Esophagus squamous epithelium (tissue), 4 donors: ENCODE results near the gene SLCO2B1.

Source experiments
- POLR2A ChIP-seq, 4 donors: fragments of 450-650 bp; IDR thresholded peaks; one replicate each; pipeline ENCODE4 v1.6.1; 2017; ENCODE audit warnings: antibody characterized with exemption in 4 of 4, mild to moderate bottlenecking in 4 of 4, moderate library complexity in 3 of 4
- TF ChIP-seq, protein P1 (sequence below), 6 experiments: fragments of 450-650 bp in 4 of 6; fragments of 200-600 bp in 2 of 6; sonication (generic) in 2 of 6; IDR thresholded peaks; one replicate each; pipeline ENCODE4 v1.5.1; 2016 to 2019; ENCODE audit warnings: antibody characterized with exemption in 6 of 6, mild to moderate bottlenecking in 4 of 6, moderate library complexity in 4 of 6

DNA sequence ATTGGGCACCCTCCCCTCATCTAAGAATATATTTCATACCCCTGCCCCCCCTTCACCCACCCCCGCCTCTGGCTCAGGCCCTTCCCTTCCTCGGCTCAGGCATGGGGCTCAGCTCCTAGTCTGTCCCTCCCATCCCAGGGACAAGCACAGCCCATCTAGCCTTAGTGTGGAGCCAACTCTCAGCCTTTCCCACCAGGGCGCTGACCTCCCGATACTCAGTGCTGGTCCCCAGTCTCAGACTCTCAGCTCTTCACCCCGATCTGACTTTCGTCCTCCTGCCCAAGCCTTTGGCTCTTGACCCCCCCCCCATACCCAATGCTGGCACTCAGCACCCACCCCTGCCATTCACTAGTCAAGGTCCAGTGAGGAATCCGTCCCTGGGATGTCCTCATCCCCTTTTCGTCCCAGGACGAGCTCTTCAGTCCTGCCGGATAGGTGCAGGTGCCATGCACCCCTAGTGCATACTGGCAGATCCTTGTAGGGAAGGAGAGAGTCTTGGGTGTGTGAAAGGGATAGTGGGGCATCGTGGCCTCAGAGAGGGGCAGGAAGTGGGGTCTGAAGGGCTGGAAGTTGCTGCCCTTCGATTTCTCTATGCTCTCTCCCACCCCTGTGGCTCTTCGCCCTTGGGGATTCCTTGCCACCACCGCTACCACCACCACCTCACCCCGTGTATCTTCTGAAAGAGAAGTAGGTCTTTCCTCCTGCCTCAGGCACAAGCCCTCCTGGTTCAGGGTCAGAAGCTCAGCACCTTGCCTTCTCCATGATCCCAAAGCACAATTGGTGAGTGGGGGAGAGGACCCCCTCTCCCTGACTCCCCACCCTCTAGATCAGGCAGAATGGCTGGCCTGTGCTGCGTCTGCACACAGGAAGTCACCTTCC is 92.1 kb downstream of the SLCO2B1 start:
- TF ChIP-seq, protein P1, sequence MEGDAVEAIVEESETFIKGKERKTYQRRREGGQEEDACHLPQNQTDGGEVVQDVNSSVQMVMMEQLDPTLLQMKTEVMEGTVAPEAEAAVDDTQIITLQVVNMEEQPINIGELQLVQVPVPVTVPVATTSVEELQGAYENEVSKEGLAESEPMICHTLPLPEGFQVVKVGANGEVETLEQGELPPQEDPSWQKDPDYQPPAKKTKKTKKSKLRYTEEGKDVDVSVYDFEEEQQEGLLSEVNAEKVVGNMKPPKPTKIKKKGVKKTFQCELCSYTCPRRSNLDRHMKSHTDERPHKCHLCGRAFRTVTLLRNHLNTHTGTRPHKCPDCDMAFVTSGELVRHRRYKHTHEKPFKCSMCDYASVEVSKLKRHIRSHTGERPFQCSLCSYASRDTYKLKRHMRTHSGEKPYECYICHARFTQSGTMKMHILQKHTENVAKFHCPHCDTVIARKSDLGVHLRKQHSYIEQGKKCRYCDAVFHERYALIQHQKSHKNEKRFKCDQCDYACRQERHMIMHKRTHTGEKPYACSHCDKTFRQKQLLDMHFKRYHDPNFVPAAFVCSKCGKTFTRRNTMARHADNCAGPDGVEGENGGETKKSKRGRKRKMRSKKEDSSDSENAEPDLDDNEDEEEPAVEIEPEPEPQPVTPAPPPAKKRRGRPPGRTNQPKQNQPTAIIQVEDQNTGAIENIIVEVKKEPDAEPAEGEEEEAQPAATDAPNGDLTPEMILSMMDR (IDR thresholded peaks at IDR 0.05) = no peak
- no peak for TF ChIP-seq POLR2A (IDR thresholded peaks at IDR 0.05)
